SU-DHL-6 (cell line): Measurements from ENCODE around the gene TRMT10B.

Experiments used
- H2AFZ ChIP-seq: fragments of 200-600 bp; sonication (generic); 2 replicates; pipeline ENCODE4 v1.6.1; 2014; ENCODE audit warnings: low read depth, mild to moderate bottlenecking, moderate library complexity, mixed read lengths, antibody characterized with exemption, low read length; ENCODE audit not compliant: severe bottlenecking
- H3F3A ChIP-seq: fragments of 200-600 bp; shearing (Covaris generic); 2 replicates; pipeline ENCODE4 v1.6.0; 2016; ENCODE audit warnings: antibody characterized with exemption, mild to moderate bottlenecking; ENCODE audit not compliant: insufficient read depth
- H3K27ac ChIP-seq: fragments of 200-600 bp; sonication (generic); 2 replicates; pipeline ENCODE4 v1.5.1; 2016; ENCODE audit warnings: low read depth, mild to moderate bottlenecking, low read length, moderate library complexity, mixed read lengths
- H3K27me3 ChIP-seq: fragments of 200-600 bp; sonication (generic), shearing (Covaris generic); 2 replicates; pipeline ENCODE4 v1.6.0; 2014; ENCODE audit warnings: mild to moderate bottlenecking, low read length
- H3K36me3 ChIP-seq: fragments of 200-600 bp; sonication (generic); 2 replicates; pipeline ENCODE4 v1.6.1; 2014; ENCODE audit warnings: mild to moderate bottlenecking, low read length, mixed read lengths
- H3K4me2 ChIP-seq: fragments of 300-600, 200-600 bp; shearing (Covaris generic), sonication (generic); 2 replicates; pipeline ENCODE4 v1.6.0; 2014; ENCODE audit warnings: low read length, low read depth, mild to moderate bottlenecking; ENCODE audit not compliant: poor library complexity, severe bottlenecking
- H3K4me3 ChIP-seq: fragments of 200-600 bp; sonication (generic); 2 replicates; pipeline ENCODE4 v1.5.1; 2014; ENCODE audit warnings: antibody characterized with exemption, low read length, mild to moderate bottlenecking, mixed read lengths; ENCODE audit not compliant: insufficient read depth, poor library complexity, severe bottlenecking
- H3K79me2 ChIP-seq: fragments of 200-600 bp; sonication (generic); 2 replicates; pipeline ENCODE4 v1.6.1; 2014; ENCODE audit warnings: mild to moderate bottlenecking, low read length, moderate library complexity; ENCODE audit not compliant: insufficient read depth
- H3K9ac ChIP-seq: fragments of 200-600 bp; sonication (generic); 2 replicates; pipeline ENCODE4 v1.7.0; 2014; ENCODE audit warnings: mild to moderate bottlenecking, low read length
- H3K9me2 ChIP-seq: fragments of 200-600 bp; sonication (generic); replicated peaks from 2 replicates; pipeline ENCODE4 v1.6.1; 2014; ENCODE audit warnings: low read length; ENCODE audit not compliant: insufficient read depth
- H3K9me3 ChIP-seq: fragments of 200-600 bp; sonication (generic); 2 replicates; pipeline ENCODE4 v1.6.1; 2014; ENCODE audit warnings: low read length, mixed read lengths; ENCODE audit not compliant: insufficient read depth
- H4K20me1 ChIP-seq: fragments of 200-600 bp; sonication (generic); 2 replicates; pipeline ENCODE4 v1.6.1; 2014; ENCODE audit warnings: low read depth, mild to moderate bottlenecking, antibody characterized with exemption, low read length, moderate library complexity, mixed read lengths
- CTCF ChIP-seq: fragments of 200-600 bp; sonication (generic); IDR thresholded peaks from one replicate; pipeline ENCODE4 v1.5.1; 2017; ENCODE audit warnings: antibody characterized with exemption, mild to moderate bottlenecking, low read length, moderate library complexity; ENCODE audit not compliant: insufficient read depth, poor library complexity, severe bottlenecking
- EZH2phosphoT487 ChIP-seq: fragments of 200-600 bp; sonication (generic), shearing (Covaris generic); conservative IDR thresholded peaks from 2 replicates; pipeline ENCODE4 v1.6.1; 2018; ENCODE audit warnings: mild to moderate bottlenecking, antibody characterized with exemption, low read length, moderate library complexity, mixed read lengths

Gene TRMT10B

GRCh38 chr9:37753489-37754190, at the start of gene TRMT10B:
Gene TRMT10B, plus strand, starts transcription at chr9:37753805. Its CDS starts 8,127 bp downstream, at chr9:37761932.
- TF ChIP-seq CTCF (no peak), EZH2phosphoT487 (no peak)
- peak within 1 kb of the TSS; percentile 70 for H3K4me2 ChIP-seq
- peak within 1 kb of the TSS; percentile 90 for H2AFZ ChIP-seq
- no peaks in the 10 kb centered on the region for H3K9me2 ChIP-seq
- H3K4me3 ChIP-seq: peak within 1 kb of the TSS; percentile 82
- 0 out of 2 replicates have a peak within 1 kb of the TSS, but pooled peaks have one; percentile 9 for H3K27ac ChIP-seq
- H3K27me3 ChIP-seq: no peaks in the 10 kb centered on the region
- no peaks in the 10 kb centered on the region for H3K36me3 ChIP-seq
- no peaks in the 10 kb centered on the region for H3K9me3 ChIP-seq
- no peaks in the 10 kb centered on the region; the same call in 1 of the 2 replicates for H3K79me2 ChIP-seq
- no peaks in the 10 kb centered on the region; the same call in 1 of the 2 replicates for H3F3A ChIP-seq
- H3K9ac ChIP-seq: peak within 1 kb of the TSS; percentile 78
- no peaks in the 10 kb centered on the region for H4K20me1 ChIP-seq

- no peaks in the 10 kb centered on the region; the same call in 1 of the 2 replicates for H3K27me3 ChIP-seq
- H3K79me2 ChIP-seq: no peaks in the 10 kb centered on the region
- TF ChIP-seq EZH2phosphoT487: no peak
- TF ChIP-seq CTCF: no peak
- H3K36me3 ChIP-seq: no peaks in the 10 kb centered on the region
- H3K27ac ChIP-seq: no peak overlapping the region
- no peak overlapping the region for H3K4me2 ChIP-seq
- H3K9me3 ChIP-seq: no peaks in the 10 kb centered on the region
- H3K9me2 ChIP-seq: no peaks in the 10 kb centered on the region
- H2AFZ ChIP-seq: no peak overlapping the region
- no peaks in the 10 kb centered on the region for H4K20me1 ChIP-seq
- H3K4me3 ChIP-seq: no peak overlapping the region
- no peaks in the 10 kb centered on the region for H3F3A ChIP-seq
- H3K9ac ChIP-seq: no peak overlapping the region
Observed at GRCh38 chr9:37705787-37706186, 47.8 kb upstream of the TRMT10B start.

- H3K79me2 ChIP-seq: no peaks in the 10 kb centered on the region
Observed at GRCh38 chr9:37706290-37706689, 47.3 kb upstream of the TRMT10B start.

More at GRCh38 chr9:37706290-37706689, 47.3 kb upstream of the TRMT10B start:
- H3K4me3 ChIP-seq: no peak overlapping the region
- H3K27ac ChIP-seq: no peak overlapping the region
- no peak overlapping the region for H3K9ac ChIP-seq
- no peaks in the 10 kb centered on the region for H3K36me3 ChIP-seq
- no peaks in the 10 kb centered on the region for H3F3A ChIP-seq
- H3K27me3 ChIP-seq: no peaks in the 10 kb centered on the region; the same call in 1 of the 2 replicates
- H3K9me2 ChIP-seq: no peaks in the 10 kb centered on the region
- no peak overlapping the region for H3K4me2 ChIP-seq
- TF ChIP-seq CTCF: no peak
- no peak for TF ChIP-seq EZH2phosphoT487
- no peaks in the 10 kb centered on the region for H4K20me1 ChIP-seq
- no peaks in the 10 kb centered on the region for H3K9me3 ChIP-seq
- no peak overlapping the region for H2AFZ ChIP-seq
